ENCODE results near the gene GPATCH2L. TPM values are rescaled to one million over a fixed set of nuclear protein-coding genes. Genes with fewer than 3 reads are reported as not detected.

GPATCH2L gene
- polyA plus RNA-seq, 3 donors = 10.6 to 28.3 (median 13.8) TPM

GRCh38 chr14:76174982-76175381, 23.3 kb downstream of the GPATCH2L start:
- Histone ChIP-seq H3K4me3 (replicated peaks in 1 of 3; ENCODE audit: low read depth in 2 of 3, low read length in 3 of 3) (no peak overlapping the region), H3K36me3 (replicated peaks in 1 of 2; ENCODE audit: control insufficient read depth in 1 of 2, insufficient read depth in 2 of 2, low read length in 2 of 2) (peaks cover 84 to 100% of the 10 kb centered on the region in 2 donors), H3K4me2 (replicated peaks; ENCODE audit: extremely low read depth, low read length, poor library complexity, severe bottlenecking) (no peak overlapping the region), H3K9me3 (replicated peaks in 1 of 2; ENCODE audit: control insufficient read depth in 1 of 2, insufficient read depth in 1 of 2, low read length in 2 of 2) (no peaks in the 10 kb centered on the region), H3K9ac (ENCODE audit: insufficient read depth, low read length, poor library complexity, severe bottlenecking) (no peak overlapping the region), H3K4me1 (ENCODE audit: control insufficient read depth in 1 of 2, insufficient read depth in 2 of 2, low read length in 2 of 2) (no peaks in the 10 kb centered on the region), H3K27me3 (ENCODE audit: control insufficient read depth in 2 of 2, insufficient read depth in 2 of 2, low read length in 2 of 2) (no peaks in the 10 kb centered on the region), H2AFZ (ENCODE audit: insufficient read depth, low read depth, low read length, poor library complexity, severe bottlenecking) (no peak overlapping the region), H4K20me1 (ENCODE audit: insufficient read depth, low read length) (peaks cover 54% of the 10 kb centered on the region), H3K79me2 (ENCODE audit: insufficient read depth, low read length) (peaks cover 19% of the 10 kb centered on the region), H3K27ac (ENCODE audit: low read depth in 1 of 2, low read length in 2 of 2) (no peak overlapping the region)
- no peak for DNase-seq
- no peaks in the 10 kb centered on the region for H3K4me1 Mint-ChIP-seq
- no peak for TF ChIP-seq CTCF (IDR thresholded peaks at IDR 0.05)
- H3K36me3 Mint-ChIP-seq = peaks cover 82 to 97% of the 10 kb centered on the region in 2 donors
- peak overlapping the region in 1 of 7 donors; percentile 12 for H3K27ac Mint-ChIP-seq
- no peaks in the 10 kb centered on the region for H3K9me3 Mint-ChIP-seq
- WGBS (ENCODE audit: insufficient coverage) = no CpG with 5 or more reads among the region's 2 CpGs
- H3K27me3 Mint-ChIP-seq (ENCODE audit: low read depth in 3 of 3) = peaks cover 0 to 2% (median 0%) of the 10 kb centered on the region in 3 donors
- no peak overlapping the region for H3K4me3 Mint-ChIP-seq
- intact Hi-C loops (cut with micrococcal nuclease) = no loop called here

- H3K36me3 Mint-ChIP-seq = peaks cover 82 to 97% of the 10 kb centered on the region in 2 donors
- H3K36me3 ChIP-seq (replicated peaks in 1 of 2; ENCODE audit: control insufficient read depth in 1 of 2, insufficient read depth in 2 of 2, low read length in 2 of 2) = peaks cover 83 to 100% of the 10 kb centered on the region in 2 donors
Measured at GRCh38 chr14:76175942-76176341, 24.2 kb downstream of the GPATCH2L start.

More at GRCh38 chr14:76175942-76176341, 24.2 kb downstream of the GPATCH2L start:
- Histone ChIP-seq H2AFZ (ENCODE audit: insufficient read depth, low read depth, low read length, poor library complexity, severe bottlenecking) (no peak overlapping the region), H3K4me2 (replicated peaks; ENCODE audit: extremely low read depth, low read length, poor library complexity, severe bottlenecking) (no peak overlapping the region), H3K9ac (ENCODE audit: insufficient read depth, low read length, poor library complexity, severe bottlenecking) (no peak overlapping the region), H3K79me2 (ENCODE audit: insufficient read depth, low read length) (peaks cover 10% of the 10 kb centered on the region), H3K4me1 (ENCODE audit: control insufficient read depth in 1 of 2, insufficient read depth in 2 of 2, low read length in 2 of 2) (no peaks in the 10 kb centered on the region), H3K9me3 (replicated peaks in 1 of 2; ENCODE audit: control insufficient read depth in 1 of 2, insufficient read depth in 1 of 2, low read length in 2 of 2) (no peaks in the 10 kb centered on the region), H3K27me3 (ENCODE audit: control insufficient read depth in 2 of 2, insufficient read depth in 2 of 2, low read length in 2 of 2) (no peaks in the 10 kb centered on the region), H3K4me3 (replicated peaks in 1 of 3; ENCODE audit: low read depth in 2 of 3, low read length in 3 of 3) (no peak overlapping the region), H4K20me1 (ENCODE audit: insufficient read depth, low read length) (peaks cover 44% of the 10 kb centered on the region), H3K27ac (ENCODE audit: low read depth in 1 of 2, low read length in 2 of 2) (no peak overlapping the region)
- no CpG with 5 or more reads among the region's 3 CpGs for WGBS (ENCODE audit: insufficient coverage)
- Mint-ChIP-seq H3K4me3 (no peak overlapping the region), H3K27ac (no peak overlapping the region), H3K27me3 (ENCODE audit: low read depth in 3 of 3) (peaks cover 0 to 2% (median 0%) of the 10 kb centered on the region in 3 donors), H3K4me1 (no peaks in the 10 kb centered on the region), H3K9me3 (no peaks in the 10 kb centered on the region)
- TF ChIP-seq CTCF (IDR thresholded peaks at IDR 0.05) = no peak
- no peak for DNase-seq
- intact Hi-C loops (cut with micrococcal nuclease) = no loop called here

Data from CD14-positive monocyte (primary cell).